OCI-LY3 (cell line): ENCODE measurements around the gene UBE2D3.

Experiments
- EZH2phosphoT487 ChIP-seq: fragments of 200-600 bp; shearing (Covaris generic); IDR thresholded peaks from 2 replicates; pipeline ENCODE4 v1.6.1; 2018; ENCODE audit warnings: antibody characterized with exemption, mixed run types, low read depth
- TF ChIP-seq, protein P1 (sequence below): fragments of 200-600, 300-600 bp; sonication (generic); IDR thresholded peaks from 2 replicates; pipeline ENCODE4 v1.5.1; 2014; ENCODE audit warnings: antibody characterized with exemption, low read length, low read depth

DNA sequence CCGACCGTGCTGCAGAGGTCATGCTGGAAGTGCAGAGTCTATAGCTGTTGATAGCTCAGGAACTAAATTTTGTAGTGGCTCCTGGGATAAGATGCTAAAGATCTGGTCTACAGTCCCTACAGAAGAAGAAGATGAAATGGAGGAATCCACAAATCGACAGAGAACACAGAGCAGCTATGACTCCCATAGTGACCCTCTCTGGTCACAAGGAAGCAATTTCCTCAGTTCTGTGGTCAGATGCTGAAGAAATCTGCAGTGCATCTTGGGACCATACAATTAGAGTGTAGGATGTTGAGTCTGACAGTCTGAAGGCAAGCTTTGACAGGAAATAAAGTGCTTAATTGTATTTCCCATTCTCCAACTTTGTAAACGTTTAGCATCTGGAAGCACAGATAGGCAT is 75.4 kb downstream of the UBE2D3 start:
- TF ChIP-seq, protein P1, sequence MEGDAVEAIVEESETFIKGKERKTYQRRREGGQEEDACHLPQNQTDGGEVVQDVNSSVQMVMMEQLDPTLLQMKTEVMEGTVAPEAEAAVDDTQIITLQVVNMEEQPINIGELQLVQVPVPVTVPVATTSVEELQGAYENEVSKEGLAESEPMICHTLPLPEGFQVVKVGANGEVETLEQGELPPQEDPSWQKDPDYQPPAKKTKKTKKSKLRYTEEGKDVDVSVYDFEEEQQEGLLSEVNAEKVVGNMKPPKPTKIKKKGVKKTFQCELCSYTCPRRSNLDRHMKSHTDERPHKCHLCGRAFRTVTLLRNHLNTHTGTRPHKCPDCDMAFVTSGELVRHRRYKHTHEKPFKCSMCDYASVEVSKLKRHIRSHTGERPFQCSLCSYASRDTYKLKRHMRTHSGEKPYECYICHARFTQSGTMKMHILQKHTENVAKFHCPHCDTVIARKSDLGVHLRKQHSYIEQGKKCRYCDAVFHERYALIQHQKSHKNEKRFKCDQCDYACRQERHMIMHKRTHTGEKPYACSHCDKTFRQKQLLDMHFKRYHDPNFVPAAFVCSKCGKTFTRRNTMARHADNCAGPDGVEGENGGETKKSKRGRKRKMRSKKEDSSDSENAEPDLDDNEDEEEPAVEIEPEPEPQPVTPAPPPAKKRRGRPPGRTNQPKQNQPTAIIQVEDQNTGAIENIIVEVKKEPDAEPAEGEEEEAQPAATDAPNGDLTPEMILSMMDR = no peak
- TF ChIP-seq EZH2phosphoT487 = no peak
